ENCODE results near the gene XRRA1. TPM values are rescaled to one million over a fixed set of nuclear protein-coding genes. Genes with fewer than 3 reads are reported as not detected.

Gene XRRA1
- total and polyA plus RNA-seq, 2 of the 13 experiments (the other 11 are each of a cell fraction or from before 2014, with no cell fraction given): 7.6 to 10.5 TPM

DNA sequence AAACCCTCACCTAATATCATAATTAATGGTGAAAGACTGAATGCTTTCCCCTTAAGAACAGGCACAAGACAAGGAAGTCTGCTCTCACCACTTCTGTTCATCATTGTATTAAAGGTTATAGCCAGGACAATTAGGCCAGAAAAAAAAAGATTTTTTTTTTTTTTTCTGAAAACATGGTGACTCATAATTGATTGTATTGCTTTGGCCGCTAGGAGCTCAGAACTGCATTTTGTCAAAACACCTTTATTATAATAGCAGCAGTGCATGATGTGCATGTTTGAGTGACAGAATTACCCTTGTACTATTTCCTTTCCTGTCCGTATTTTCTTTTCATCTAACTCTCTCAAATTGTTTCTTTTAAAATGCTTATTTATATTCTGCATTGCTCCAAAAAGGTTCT is 102.1 kb downstream of the XRRA1 start:
- intact Hi-C loops (cut with micrococcal nuclease; ENCODE audit: unreplicated experiment): no loop called here
- H3K4me2 ChIP-seq (ENCODE audit: low read depth, low read length): no peak overlapping the region
- no peak overlapping the region for H3K27ac ChIP-seq (ENCODE audit: extremely low read length, insufficient read depth, low read length)
- CTCF ChIA-PET (ENCODE audit: low intra/inter-chr PET ratio, low total read pairs): no interaction called here
- POLR2A ChIA-PET: no interaction called here
- FAIRE-seq (no peak), ATAC-seq (no peak), DNase-seq (ENCODE audit: low spot score) (no peak)
- no peaks in the 10 kb centered on the region for H3K27me3 ChIP-seq (ENCODE audit: control insufficient read depth in 1 of 2, insufficient read depth in 2 of 2, low read length in 2 of 2)
- H3K9ac ChIP-seq (ENCODE audit: insufficient read depth, low read depth, low read length): no peak overlapping the region
- H3K4me3 ChIP-seq (replicated peaks in 1 of 3; ENCODE audit: insufficient read depth in 1 of 3, low read depth in 2 of 3, low read length in 3 of 3): no peak overlapping the region
- no peaks in the 10 kb centered on the region for H3K9me3 ChIP-seq (ENCODE audit: low read length)
- WGBS (ENCODE audit: low lambda C conversion rate): 96% methylated on average over 2 of the region's 2 CpGs
- H2AFZ ChIP-seq (ENCODE audit: low read length): no peak overlapping the region
- H4K20me1 ChIP-seq (ENCODE audit: insufficient read depth, low read length): no peaks in the 10 kb centered on the region
- H3K79me2 ChIP-seq (ENCODE audit: insufficient read depth, low read length): no peaks in the 10 kb centered on the region
- no TSS peak for BruUV-seq (replicated peaks)
- H3K36me3 ChIP-seq (replicated peaks in 1 of 2; ENCODE audit: control insufficient read depth in 1 of 2, insufficient read depth in 2 of 2, low read length in 2 of 2): peaks cover 4 to 61% of the 10 kb centered on the region in 2 experiments; a peak in 3 of 5 replicates
- in situ Hi-C loops (cut with HindIII; ENCODE audit: extremely low pct_ligation_motif_present, low pct_unique_long_range_greater_than_20kb): no loop called here
- H3K4me1 ChIP-seq (ENCODE audit: insufficient read depth, low read length): peaks cover 34% of the 10 kb centered on the region
- TF ChIP-seq, protein P1, sequence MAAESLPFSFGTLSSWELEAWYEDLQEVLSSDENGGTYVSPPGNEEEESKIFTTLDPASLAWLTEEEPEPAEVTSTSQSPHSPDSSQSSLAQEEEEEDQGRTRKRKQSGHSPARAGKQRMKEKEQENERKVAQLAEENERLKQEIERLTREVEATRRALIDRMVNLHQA (CRISPR knock-in tag; IDR thresholded peaks at IDR 0.05): no peak
- no peak for TF ChIP-seq TFDP2 (CRISPR knock-in tag; IDR thresholded peaks at IDR 0.05)
- no peak for TF ChIP-seq RORA (CRISPR knock-in tag; IDR thresholded peaks at IDR 0.05)
- TF ChIP-seq BCL6 (CRISPR knock-in tag; IDR thresholded peaks at IDR 0.05): no peak
- TF ChIP-seq PHF21A (CRISPR knock-in tag; IDR thresholded peaks at IDR 0.05): no peak
- no peak for TF ChIP-seq ZNF839 (CRISPR knock-in tag; IDR thresholded peaks at IDR 0.05; ENCODE audit: borderline replicate concordance)
- no peak for TF ChIP-seq RCOR2 (CRISPR knock-in tag; IDR thresholded peaks at IDR 0.05)
- TF ChIP-seq REPIN1 (CRISPR knock-in tag; IDR thresholded peaks at IDR 0.05; ENCODE audit: borderline replicate concordance, low read depth): no peak
- no peak for TF ChIP-seq KDM5A (IDR thresholded peaks at IDR 0.05; ENCODE audit: borderline replicate concordance, low read length)
- TF ChIP-seq GTF2F1 (IDR thresholded peaks at IDR 0.05; ENCODE audit: low read length): no peak
- TF ChIP-seq BHLHE40 (IDR thresholded peaks at IDR 0.05; ENCODE audit: low read length): no peak
- TF ChIP-seq MAFF (IDR thresholded peaks at IDR 0.05; ENCODE audit: low read depth, low read length): no peak
- TF ChIP-seq NFAT5 (CRISPR knock-in tag; IDR thresholded peaks at IDR 0.05): no peak
- TF ChIP-seq, protein P2, sequence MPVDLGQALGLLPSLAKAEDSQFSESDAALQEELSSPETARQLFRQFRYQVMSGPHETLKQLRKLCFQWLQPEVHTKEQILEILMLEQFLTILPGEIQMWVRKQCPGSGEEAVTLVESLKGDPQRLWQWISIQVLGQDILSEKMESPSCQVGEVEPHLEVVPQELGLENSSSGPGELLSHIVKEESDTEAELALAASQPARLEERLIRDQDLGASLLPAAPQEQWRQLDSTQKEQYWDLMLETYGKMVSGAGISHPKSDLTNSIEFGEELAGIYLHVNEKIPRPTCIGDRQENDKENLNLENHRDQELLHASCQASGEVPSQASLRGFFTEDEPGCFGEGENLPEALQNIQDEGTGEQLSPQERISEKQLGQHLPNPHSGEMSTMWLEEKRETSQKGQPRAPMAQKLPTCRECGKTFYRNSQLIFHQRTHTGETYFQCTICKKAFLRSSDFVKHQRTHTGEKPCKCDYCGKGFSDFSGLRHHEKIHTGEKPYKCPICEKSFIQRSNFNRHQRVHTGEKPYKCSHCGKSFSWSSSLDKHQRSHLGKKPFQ (CRISPR knock-in tag; IDR thresholded peaks at IDR 0.05; ENCODE audit: insufficient replicate concordance): no peak
- TF ChIP-seq, protein P3, sequence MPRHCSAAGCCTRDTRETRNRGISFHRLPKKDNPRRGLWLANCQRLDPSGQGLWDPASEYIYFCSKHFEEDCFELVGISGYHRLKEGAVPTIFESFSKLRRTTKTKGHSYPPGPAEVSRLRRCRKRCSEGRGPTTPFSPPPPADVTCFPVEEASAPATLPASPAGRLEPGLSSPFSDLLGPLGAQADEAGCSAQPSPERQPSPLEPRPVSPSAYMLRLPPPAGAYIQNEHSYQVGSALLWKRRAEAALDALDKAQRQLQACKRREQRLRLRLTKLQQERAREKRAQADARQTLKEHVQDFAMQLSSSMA (CRISPR knock-in tag; IDR thresholded peaks at IDR 0.05): no peak
- TF ChIP-seq ZNF749 (CRISPR knock-in tag; IDR thresholded peaks at IDR 0.05; ENCODE audit: borderline replicate concordance): no peak
- no peak for TF ChIP-seq ZNF251 (CRISPR knock-in tag; IDR thresholded peaks at IDR 0.05)
